ENCODE data around the gene DUSP16.

- TF ChIP-seq POLR2A (IDR thresholded peaks at IDR 0.05; ENCODE audit: low read depth, low read length), result no peak
- no peak for TF ChIP-seq POLR2AphosphoS5 (IDR thresholded peaks at IDR 0.05; ENCODE audit: low read depth, low read length)
- no peak for TF ChIP-seq SPI1 (IDR thresholded peaks at IDR 0.05; ENCODE audit: low read depth, low read length)
These were observed 115.4 kb downstream of the DUSP16 start for GRCh38 chr12:12447236-12447635.
